Measurements from ENCODE around the gene ESYT1. TPM values are rescaled to one million over a fixed set of nuclear protein-coding genes. Genes with fewer than 3 reads are reported as not detected.

Gene ESYT1
- total and polyA plus RNA-seq, 2 donors (not counting 1 experiment from before 2014, with no cell fraction given) = 182 to 446 TPM

DNA sequence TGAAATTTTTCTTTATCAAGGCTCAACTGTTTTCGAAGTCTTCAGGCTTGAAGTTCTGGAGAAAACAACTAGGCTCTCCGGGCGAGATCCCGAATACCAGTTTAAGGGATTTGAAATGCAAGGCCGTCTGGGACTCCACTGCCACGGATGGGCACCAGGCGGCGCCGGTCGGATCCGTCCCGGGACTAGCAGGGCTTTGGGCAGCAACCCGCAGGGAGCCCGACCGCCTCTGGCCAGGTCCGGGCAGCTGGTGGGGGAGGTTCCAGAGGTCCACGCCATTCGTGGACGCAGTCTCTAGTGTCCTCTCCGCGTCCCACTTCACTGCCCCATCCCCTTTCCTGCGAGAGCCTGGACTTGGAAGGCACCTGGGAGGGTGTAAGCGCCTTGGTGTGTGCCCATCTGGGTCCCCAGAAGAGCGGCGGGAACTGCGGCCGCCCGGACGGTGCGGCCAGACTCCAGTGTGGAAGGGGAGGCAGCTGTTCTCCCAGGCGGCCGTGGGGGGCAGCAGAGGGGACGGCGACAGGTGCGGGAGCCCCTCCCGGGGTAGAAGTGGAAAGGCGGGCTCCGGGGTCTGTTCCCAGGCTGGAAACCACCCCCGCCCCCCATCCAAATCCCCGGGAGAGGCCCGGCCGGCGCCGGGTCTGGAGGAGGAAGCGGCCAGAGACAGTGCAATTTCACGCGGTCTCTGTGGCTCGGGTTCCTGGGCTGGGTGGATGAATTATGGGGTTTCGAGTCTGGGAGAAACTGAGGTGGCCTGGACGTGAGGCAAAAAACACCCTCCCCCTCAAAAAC lies 48.9 kb upstream of the ESYT1 start:
- Histone ChIP-seq H3K9me3 (ENCODE audit: control insufficient read depth, insufficient read depth, low read depth, low read length) (no peaks in the 10 kb centered on the region), H3K4me1 (ENCODE audit: control insufficient read depth, extremely low read depth, insufficient read depth, low read length) (no peaks in the 10 kb centered on the region), H2AFZ (ENCODE audit: low read length) (peak overlapping the region; percentile 98), H3K27me3 (ENCODE audit: control insufficient read depth, insufficient read depth, low read length) (peaks cover 26% of the 10 kb centered on the region), H4K20me1 (ENCODE audit: control insufficient read depth, extremely low read depth, insufficient read depth, low read length) (no peaks in the 10 kb centered on the region), H3K27ac (ENCODE audit: insufficient read depth, low read length) (no peak overlapping the region), H3K36me3 (ENCODE audit: control insufficient read depth, insufficient read depth, low read length) (no peaks in the 10 kb centered on the region), H3K9ac (ENCODE audit: insufficient read depth, low read length) (peak overlapping the region; percentile 27), H3K4me2 (ENCODE audit: extremely low read depth, insufficient read depth, low read length) (peak overlapping the region; percentile 88), H3K4me3 (replicated peaks in 1 of 4; ENCODE audit: control extremely low read depth in 1 of 4, insufficient read depth in 1 of 4, low read depth in 3 of 4, low read length in 4 of 4) (peak overlapping the region; percentile 55 to 72 (median 64)), H3K79me2 (ENCODE audit: control insufficient read depth, insufficient read depth, low read length) (no peaks in the 10 kb centered on the region)
- TF ChIP-seq CTCF (conservative IDR thresholded peaks at IDR 0.05 in 1 of 2, IDR thresholded peaks at IDR 0.05 in 1 of 2; ENCODE audit: low read depth in 1 of 2, low read length in 2 of 2) (peak; percentile 74 to 85), EZH2 (IDR thresholded peaks at IDR 0.05; ENCODE audit: low read length, missing control alignments) (no peak)
- peak; percentile 75 to 84 for DNase-seq (ENCODE audit: low read depth in 2 of 2)

- no peaks in the 10 kb centered on the region for H3K79me2 ChIP-seq (ENCODE audit: control insufficient read depth, insufficient read depth, low read length)
- TF ChIP-seq EZH2 (IDR thresholded peaks at IDR 0.05; ENCODE audit: low read length, missing control alignments) = no peak
- TF ChIP-seq CTCF (conservative IDR thresholded peaks at IDR 0.05 in 1 of 2, IDR thresholded peaks at IDR 0.05 in 1 of 2; ENCODE audit: low read depth in 1 of 2, low read length in 2 of 2) = no peak
- peak within 1 kb of the TSS; percentile 98 for H2AFZ ChIP-seq (ENCODE audit: low read length)
- peak within 1 kb of the TSS; percentile 55 to 72 (median 64) for H3K4me3 ChIP-seq (replicated peaks in 1 of 4; ENCODE audit: control extremely low read depth in 1 of 4, insufficient read depth in 1 of 4, low read depth in 3 of 4, low read length in 4 of 4)
- peak within 1 kb of the TSS; percentile 96 for H3K4me2 ChIP-seq (ENCODE audit: extremely low read depth, insufficient read depth, low read length)
- H3K9ac ChIP-seq (ENCODE audit: insufficient read depth, low read length) = peak within 1 kb of the TSS; percentile 40
- H4K20me1 ChIP-seq (ENCODE audit: control insufficient read depth, extremely low read depth, insufficient read depth, low read length) = no peaks in the 10 kb centered on the region
- H3K27ac ChIP-seq (ENCODE audit: insufficient read depth, low read length) = no peak within 1 kb of the TSS
- no peaks in the 10 kb centered on the region for H3K4me1 ChIP-seq (ENCODE audit: control insufficient read depth, extremely low read depth, insufficient read depth, low read length)
- H3K36me3 ChIP-seq (ENCODE audit: control insufficient read depth, insufficient read depth, low read length) = no peaks in the 10 kb centered on the region
- DNase-seq (ENCODE audit: low read depth in 2 of 2) = peak; percentile 80 to 87
- H3K9me3 ChIP-seq (ENCODE audit: control insufficient read depth, insufficient read depth, low read depth, low read length) = no peaks in the 10 kb centered on the region
- peaks cover 26% of the 10 kb centered on the region for H3K27me3 ChIP-seq (ENCODE audit: control insufficient read depth, insufficient read depth, low read length)
Measured at GRCh38 chr12:56079723-56080555, 48.1 kb upstream of the ESYT1 start, which contains the start of gene ERBB3. Gene ERBB3, plus strand, starts transcription at chr12:56080165. Its CDS starts 136 bp downstream, at chr12:56080301.

DNA sequence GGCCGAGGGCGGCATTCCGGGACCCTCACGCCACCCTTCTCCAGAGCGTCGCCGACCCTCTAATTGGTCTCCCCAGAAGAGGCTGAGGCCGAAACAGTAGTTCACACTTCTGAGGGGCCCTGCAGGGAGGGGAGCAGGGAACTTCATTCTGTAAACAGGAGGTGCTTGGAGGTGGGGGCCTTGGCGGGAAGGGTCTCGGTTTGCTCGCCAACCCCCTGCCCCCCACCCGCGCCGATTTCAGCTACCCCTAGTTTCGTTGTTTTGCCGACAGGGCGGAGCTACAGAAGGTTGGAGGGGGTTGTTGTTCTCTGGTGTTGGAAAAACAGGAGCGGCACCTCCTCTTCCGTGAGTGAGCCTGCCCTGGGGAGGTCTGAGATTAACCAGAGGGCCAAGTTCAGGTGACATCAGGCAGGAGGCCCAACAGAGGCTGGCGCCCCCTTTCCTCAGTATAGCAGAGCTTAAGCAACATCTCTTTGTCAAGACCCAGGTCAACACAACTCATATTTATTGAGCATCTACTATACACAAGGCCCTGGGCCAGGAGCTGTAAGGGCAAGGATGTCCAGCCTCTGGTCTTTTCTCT lies 47.4 kb upstream of the ESYT1 start:
- no peak for DNase-seq (ENCODE audit: low read depth in 2 of 2)

More for the DNA sequence above, 47.4 kb upstream of the ESYT1 start:
- Histone ChIP-seq H3K79me2 (ENCODE audit: control insufficient read depth, insufficient read depth, low read length) (no peaks in the 10 kb centered on the region), H3K27ac (ENCODE audit: insufficient read depth, low read length) (no peak overlapping the region), H2AFZ (ENCODE audit: low read length) (no peak overlapping the region), H3K9me3 (ENCODE audit: control insufficient read depth, insufficient read depth, low read depth, low read length) (no peaks in the 10 kb centered on the region), H3K4me3 (replicated peaks in 1 of 4; ENCODE audit: control extremely low read depth in 1 of 4, insufficient read depth in 1 of 4, low read depth in 3 of 4, low read length in 4 of 4) (peak overlapping the region in 2 of 4 experiments; percentile 55 to 72), H3K4me1 (ENCODE audit: control insufficient read depth, extremely low read depth, insufficient read depth, low read length) (no peaks in the 10 kb centered on the region), H3K9ac (ENCODE audit: insufficient read depth, low read length) (no peak overlapping the region), H3K36me3 (ENCODE audit: control insufficient read depth, insufficient read depth, low read length) (no peaks in the 10 kb centered on the region), H4K20me1 (ENCODE audit: control insufficient read depth, extremely low read depth, insufficient read depth, low read length) (no peaks in the 10 kb centered on the region), H3K4me2 (ENCODE audit: extremely low read depth, insufficient read depth, low read length) (peak overlapping the region; percentile 96), H3K27me3 (ENCODE audit: control insufficient read depth, insufficient read depth, low read length) (peaks cover 26% of the 10 kb centered on the region)
- TF ChIP-seq CTCF (conservative IDR thresholded peaks at IDR 0.05 in 1 of 2, IDR thresholded peaks at IDR 0.05 in 1 of 2; ENCODE audit: low read depth in 1 of 2, low read length in 2 of 2) (no peak), EZH2 (IDR thresholded peaks at IDR 0.05; ENCODE audit: low read length, missing control alignments) (no peak)

All from fibroblast of lung (primary cell).